A549 (cell line): Measurements from ENCODE around the gene KSR2.

Source experiments
- CEBPB ChIP-seq, 2 experiments: fragments of >200 bp in 1 of 2; sonication (Bioruptor Twin) in 1 of 2; formaldehyde crosslinking in 1 of 2; IDR thresholded peaks; 2 replicates each; pipeline ENCODE4 v1.6.1; 2012 to 2016
- CTCF ChIP-seq: fragments of >200 bp; sonication (Bioruptor Twin); formaldehyde crosslinking; IDR thresholded peaks from 3 replicates; pipeline ENCODE4 v1.5.1; 2016
- EHMT2 ChIP-seq: fragments of 200-600 bp; sonication (generic); IDR thresholded peaks from 2 replicates; pipeline ENCODE4 v1.6.1; 2016; ENCODE audit warnings: antibody characterized with exemption, low read depth, mild to moderate bottlenecking, moderate library complexity
- ELK1 ChIP-seq: fragments of 150-350 bp; IDR thresholded peaks from 2 replicates; pipeline ENCODE4 v1.6.1; 2014; ENCODE audit warnings: low read depth, mild to moderate bottlenecking, low read length
- EP300 ChIP-seq, 2 experiments: fragments of >200 bp; sonication (Bioruptor Twin); formaldehyde crosslinking; IDR thresholded peaks; 2 replicates in 1 of 2; 3 replicates in 1 of 2; pipeline ENCODE4 v1.6.1; 2016 to 2017
- HOXA7 ChIP-seq: fragments of 250-450 bp; sonication (Bioruptor Pico); IDR thresholded peaks from 2 replicates; pipeline ENCODE4 v1.5.0; 2020; ENCODE audit warnings: mild to moderate bottlenecking, moderate library complexity
- HOXB13 ChIP-seq: fragments of 250-450 bp; sonication (Bioruptor Pico); IDR thresholded peaks from 2 replicates; pipeline ENCODE4 v1.5.0; 2020; ENCODE audit warnings: low read depth, mild to moderate bottlenecking, moderate library complexity
- JUN ChIP-seq, 2 experiments: fragments of >200 bp; sonication (Bioruptor Twin); formaldehyde crosslinking; IDR thresholded peaks; 2 replicates in 1 of 2; 3 replicates in 1 of 2; pipeline ENCODE4 v1.6.1; 2016 to 2017
- KDM1A ChIP-seq: fragments of 200-600 bp; sonication (generic); IDR thresholded peaks from 2 replicates; pipeline ENCODE4 v1.6.1; 2016; ENCODE audit warnings: low read depth, mild to moderate bottlenecking
- MYC ChIP-seq: IDR thresholded peaks from 2 replicates; pipeline ENCODE4 v1.6.1; 2012; ENCODE audit warnings: mild to moderate bottlenecking, inconsistent platforms, low read length, improper control_type of control experiment, borderline replicate concordance
- POLR2A ChIP-seq: IDR thresholded peaks from 2 replicates; pipeline ENCODE4 v1.6.1; 2012; ENCODE audit warnings: mild to moderate bottlenecking, low read length
- RAD21 ChIP-seq, 2 experiments: fragments of >200 bp in 1 of 2; sonication (Bioruptor Twin) in 1 of 2; formaldehyde crosslinking in 1 of 2; IDR thresholded peaks in 1 of 2; conservative IDR thresholded peaks in 1 of 2; 2 replicates in 1 of 2; 3 replicates in 1 of 2; pipeline ENCODE4 v1.6.1; 2012 to 2018; ENCODE audit warnings: inconsistent platforms in 1 of 2
- REST ChIP-seq: fragments of 200-600 bp; sonication (generic); IDR thresholded peaks from 2 replicates; pipeline ENCODE4 v1.6.1; 2016; ENCODE audit warnings: antibody characterized with exemption, mild to moderate bottlenecking, moderate library complexity

GRCh38 chr12:117662620-117663395, 306.0 kb downstream of the KSR2 start:
- TF ChIP-seq CTCF (no peak), MYC (no peak), POLR2A (no peak), REST (no peak), JUN (IDR thresholded peaks at IDR 0.05) (no peak), KDM1A (no peak), HOXB13 (CRISPR knock-in tag) (no peak), EHMT2 (no peak), EP300 (IDR thresholded peaks at IDR 0.05) (no peak), CEBPB (IDR thresholded peaks at IDR 0.05) (no peak), RAD21 (conservative IDR thresholded peaks at IDR 0.05 in 1 of 2, IDR thresholded peaks at IDR 0.05 in 1 of 2) (no peak), HOXA7 (CRISPR knock-in tag) (no peak), ELK1 (no peak)
